TTC549 (cell line): Measurements from ENCODE around the gene RAB25.
"Not testable (repeated sequence)": the region's sequence is repeated elsewhere in the genome, so short reads cannot be mapped to it uniquely, and the experiment has no call there.

Experiments
- FAIRE-seq: peaks from 2 replicates; lab custom pipeline; 2012; peaks lifted over from hg19 to GRCh38; lab: Jason Lieb, UNC

RAB25 gene

GRCh38 chr1:156102633-156103511 lies 41.9 kb downstream of the RAB25 start:
- FAIRE-seq = no peak

- no peak for FAIRE-seq
Observed at GRCh38 chr1:156103521-156103947, 42.6 kb downstream of the RAB25 start.

GRCh38 chr1:156104065-156104810 lies 43.3 kb downstream of the RAB25 start:
- FAIRE-seq = no peak

- FAIRE-seq = no peak
Observed at GRCh38 chr1:156104861-156105832, 44.2 kb downstream of the RAB25 start.

- no peak for FAIRE-seq
Observed at GRCh38 chr1:156106624-156107488, 45.9 kb downstream of the RAB25 start.

GRCh38 chr1:156108057-156108456 lies 47.1 kb downstream of the RAB25 start:
- FAIRE-seq = no peak

- FAIRE-seq = no peak
Observed at GRCh38 chr1:156108664-156109241, 47.8 kb downstream of the RAB25 start.

- FAIRE-seq = no peak
Observed at GRCh38 chr1:156110252-156110651, 49.3 kb downstream of the RAB25 start.

GRCh38 chr1:156111355-156111962 lies 50.5 kb downstream of the RAB25 start:
- no peak for FAIRE-seq

- FAIRE-seq = no peak
Observed at GRCh38 chr1:156112276-156113137, 51.5 kb downstream of the RAB25 start.

GRCh38 chr1:156113282-156113950 lies 52.5 kb downstream of the RAB25 start:
- FAIRE-seq = no peak

- FAIRE-seq = peak; percentile 13
Observed at GRCh38 chr1:156114101-156114918, 53.4 kb downstream of the RAB25 start, which contains the start of gene LMNA. TSS of gene LMNA (plus strand) at chr1:156114711. CDS start at chr1:156114919, 208 bp downstream.

- no peak for FAIRE-seq
Observed at GRCh38 chr1:156114919-156115513, 54.1 kb downstream of the RAB25 start.

GRCh38 chr1:156115514-156116374 lies 54.8 kb downstream of the RAB25 start:
- FAIRE-seq = no peak

GRCh38 chr1:156116731-156117130 lies 55.8 kb downstream of the RAB25 start:
- not testable (repeated sequence) for FAIRE-seq

- FAIRE-seq = no peak
Observed at GRCh38 chr1:156117414-156118176, 56.6 kb downstream of the RAB25 start.
